Esophagus squamous epithelium (tissue), 4 donors: ENCODE results near the gene DCC.

Experiments
- POLR2A ChIP-seq, 4 donors: fragments of 450-650 bp; IDR thresholded peaks; one replicate each; pipeline ENCODE4 v1.6.1; 2017; ENCODE audit warnings: antibody characterized with exemption in 4 of 4, mild to moderate bottlenecking in 4 of 4, moderate library complexity in 3 of 4
- TF ChIP-seq, protein P1 (sequence below), 6 experiments: fragments of 450-650 bp in 4 of 6; fragments of 200-600 bp in 2 of 6; sonication (generic) in 2 of 6; IDR thresholded peaks; one replicate each; pipeline ENCODE4 v1.5.1; 2016 to 2019; ENCODE audit warnings: antibody characterized with exemption in 6 of 6, mild to moderate bottlenecking in 4 of 6, moderate library complexity in 4 of 6

DNA sequence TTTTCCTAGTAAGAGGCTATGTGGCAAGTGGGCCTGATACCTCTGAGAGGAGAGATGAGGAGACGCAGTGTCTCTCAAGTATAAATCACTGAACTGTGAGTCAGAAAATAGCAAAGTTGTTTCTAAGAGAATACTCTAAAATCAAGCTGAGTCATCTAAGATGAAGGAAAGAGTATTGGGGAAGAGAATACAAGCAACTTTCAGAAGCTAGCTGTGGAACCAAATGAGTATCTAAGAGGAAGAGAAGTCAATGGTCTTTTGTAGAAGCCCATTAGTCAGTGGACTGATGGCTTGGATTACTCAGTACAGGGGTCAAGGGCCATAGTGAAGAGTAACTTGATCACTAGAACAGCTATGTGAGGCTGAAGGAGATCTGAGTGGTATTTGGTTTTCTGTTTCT lies 2.7 kb upstream of the DCC start:
- TF ChIP-seq, protein P1, sequence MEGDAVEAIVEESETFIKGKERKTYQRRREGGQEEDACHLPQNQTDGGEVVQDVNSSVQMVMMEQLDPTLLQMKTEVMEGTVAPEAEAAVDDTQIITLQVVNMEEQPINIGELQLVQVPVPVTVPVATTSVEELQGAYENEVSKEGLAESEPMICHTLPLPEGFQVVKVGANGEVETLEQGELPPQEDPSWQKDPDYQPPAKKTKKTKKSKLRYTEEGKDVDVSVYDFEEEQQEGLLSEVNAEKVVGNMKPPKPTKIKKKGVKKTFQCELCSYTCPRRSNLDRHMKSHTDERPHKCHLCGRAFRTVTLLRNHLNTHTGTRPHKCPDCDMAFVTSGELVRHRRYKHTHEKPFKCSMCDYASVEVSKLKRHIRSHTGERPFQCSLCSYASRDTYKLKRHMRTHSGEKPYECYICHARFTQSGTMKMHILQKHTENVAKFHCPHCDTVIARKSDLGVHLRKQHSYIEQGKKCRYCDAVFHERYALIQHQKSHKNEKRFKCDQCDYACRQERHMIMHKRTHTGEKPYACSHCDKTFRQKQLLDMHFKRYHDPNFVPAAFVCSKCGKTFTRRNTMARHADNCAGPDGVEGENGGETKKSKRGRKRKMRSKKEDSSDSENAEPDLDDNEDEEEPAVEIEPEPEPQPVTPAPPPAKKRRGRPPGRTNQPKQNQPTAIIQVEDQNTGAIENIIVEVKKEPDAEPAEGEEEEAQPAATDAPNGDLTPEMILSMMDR (IDR thresholded peaks at IDR 0.05) = no peak
- TF ChIP-seq POLR2A (IDR thresholded peaks at IDR 0.05) = no peak
